HepG2 (cell line): Measurements from ENCODE around the gene DAD1. TPM values are rescaled to one million over a fixed set of nuclear protein-coding genes. Genes with fewer than 3 reads are reported as not detected.

ENCODE experiments used
- AHR ChIP-seq: IDR thresholded peaks from 2 replicates; pipeline ENCODE4 v1.6.1; 2018; ENCODE audit warnings: missing genetic modification reagents, missing compliant biosample characterization
- ARID5B ChIP-seq: IDR thresholded peaks from 2 replicates; pipeline ENCODE4 v1.4.0; 2020; ENCODE audit warnings: mild to moderate bottlenecking, missing genetic modification reagents
- CCAR2 ChIP-seq: fragments of 200-400 bp; formaldehyde crosslinking; optimal IDR thresholded peaks from 2 replicates; pipeline ENCODE3; 2018; ENCODE audit warnings: low read depth, mild to moderate bottlenecking, low read length, moderate library complexity
- DNMT1 ChIP-seq: sonication (generic); formaldehyde crosslinking; IDR thresholded peaks from 2 replicates; pipeline ENCODE4 v1.5.1; 2020; ENCODE audit warnings: mild to moderate bottlenecking, missing genetic modification reagents
- FOSL2 ChIP-seq: sonication (generic); formaldehyde crosslinking; IDR thresholded peaks from 2 replicates; pipeline ENCODE4 v1.4.0; 2020; ENCODE audit warnings: missing genetic modification reagents
- FOXP1 ChIP-seq, 2 experiments: fragments of 450-650 bp in 1 of 2; IDR thresholded peaks; 2 replicates each; pipeline ENCODE4 v1.6.1; 2017 to 2018; ENCODE audit warnings: antibody characterized with exemption in 1 of 2
- MAF1 ChIP-seq: sonication (generic); formaldehyde crosslinking; IDR thresholded peaks from 2 replicates; pipeline ENCODE4 v1.5.0; 2020; ENCODE audit warnings: missing genetic modification reagents, borderline replicate concordance
- MIER2 ChIP-seq: IDR thresholded peaks from 2 replicates; pipeline ENCODE4 v1.6.1; 2016; ENCODE audit warnings: missing biosample characterization, missing genetic modification reagents
- NAIF1 ChIP-seq: sonication (generic); formaldehyde crosslinking; IDR thresholded peaks from 2 replicates; pipeline ENCODE4 v1.5.0; 2020; ENCODE audit warnings: mild to moderate bottlenecking, missing genetic modification reagents, borderline replicate concordance
- PAX8 ChIP-seq: sonication (generic); formaldehyde crosslinking; IDR thresholded peaks from 2 replicates; pipeline ENCODE4 v1.8.0; 2022; ENCODE audit warnings: mild to moderate bottlenecking, missing genetic modification reagents, borderline replicate concordance
- RCOR2 ChIP-seq: IDR thresholded peaks from 2 replicates; pipeline ENCODE4 v1.6.1; 2016; ENCODE audit warnings: missing biosample characterization, missing genetic modification reagents
- SALL2 ChIP-seq: sonication (generic); formaldehyde crosslinking; IDR thresholded peaks from 2 replicates; pipeline ENCODE4 v1.8.1; 2023; ENCODE audit warnings: mild to moderate bottlenecking, missing genetic modification reagents, inconsistent platforms
- SOX6 ChIP-seq, 2 experiments: fragments of 450-650 bp in 1 of 2; sonication (generic) in 1 of 2; formaldehyde crosslinking in 1 of 2; IDR thresholded peaks; 2 replicates each; pipeline versions ENCODE4 v1.4.0 to v1.6.1; 2017 to 2020; ENCODE audit warnings: antibody characterized with exemption in 1 of 2, mild to moderate bottlenecking in 1 of 2, missing genetic modification reagents in 1 of 2
- THAP11 ChIP-seq: IDR thresholded peaks from 2 replicates; pipeline ENCODE4 v1.6.1; 2016; ENCODE audit warnings: missing biosample characterization, missing genetic modification reagents
- YEATS4 ChIP-seq: sonication (generic); formaldehyde crosslinking; IDR thresholded peaks from 2 replicates; pipeline ENCODE4 v1.4.0; 2020; ENCODE audit warnings: missing genetic modification reagents, borderline replicate concordance
- ZBTB39 ChIP-seq: sonication (generic); formaldehyde crosslinking; IDR thresholded peaks from 2 replicates; pipeline ENCODE4 v1.5.0; 2020; ENCODE audit warnings: missing genetic modification reagents
- ZFP36L2 ChIP-seq: sonication (generic); formaldehyde crosslinking; IDR thresholded peaks from 2 replicates; pipeline ENCODE4 v1.4.0; 2020; ENCODE audit warnings: missing genetic modification reagents
- ZFP37 ChIP-seq: sonication (generic); formaldehyde crosslinking; IDR thresholded peaks from 2 replicates; pipeline ENCODE4 v1.4.0; 2020; ENCODE audit warnings: missing genetic modification reagents, borderline replicate concordance
- ZFY ChIP-seq: sonication (generic); formaldehyde crosslinking; IDR thresholded peaks from 2 replicates; pipeline ENCODE4 v1.4.0; 2020; ENCODE audit warnings: missing genetic modification reagents
- ZMYM3 ChIP-seq: sonication (generic); formaldehyde crosslinking; IDR thresholded peaks from 2 replicates; pipeline ENCODE4 v1.5.1; 2020; ENCODE audit warnings: mild to moderate bottlenecking, missing genetic modification reagents
- ZNF33B ChIP-seq: sonication (generic); formaldehyde crosslinking; IDR thresholded peaks from 2 replicates; pipeline ENCODE4 v1.5.1; 2020; ENCODE audit warnings: mild to moderate bottlenecking, missing genetic modification reagents
- ZNF382 ChIP-seq: sonication (generic); formaldehyde crosslinking; IDR thresholded peaks from 2 replicates; pipeline ENCODE4 v1.5.0; 2020; ENCODE audit warnings: missing genetic modification reagents, mild to moderate bottlenecking, borderline replicate concordance
- ZNF572 ChIP-seq: sonication (generic); formaldehyde crosslinking; IDR thresholded peaks from 2 replicates; pipeline ENCODE4 v1.5.1; 2020; ENCODE audit warnings: mild to moderate bottlenecking, missing genetic modification reagents
- ZNF674 ChIP-seq: sonication (generic); formaldehyde crosslinking; IDR thresholded peaks from 2 replicates; pipeline ENCODE4 v1.5.0; 2020; ENCODE audit warnings: low read depth, mild to moderate bottlenecking, missing genetic modification reagents
- ZNF780A ChIP-seq: sonication (generic); formaldehyde crosslinking; IDR thresholded peaks from 2 replicates; pipeline ENCODE4 v1.8.0; 2022; ENCODE audit warnings: mild to moderate bottlenecking, missing genetic modification reagents, moderate library complexity
- ZNF879 ChIP-seq: sonication (generic); formaldehyde crosslinking; IDR thresholded peaks from 2 replicates; pipeline ENCODE4 v1.8.1; 2023; ENCODE audit warnings: missing genetic modification reagents
- polyA plus RNA-seq, 8 experiments: library from polyadenylated mRNA; depleted of rRNA in 3 of 8; stranded (reverse) in 7 of 8; unstranded in 1 of 8; fragments of >200 nt; fragmentation: Illumina TruSeq in 4 of 8; extraction: Trizol in 4 of 8; gene quantifications; 2 replicates each; pipeline versions ENCODE4 v1.2.1 to v1.2.3, GENCODE V29; 2011 to 2016; ENCODE audit warnings: low read depth in 4 of 8, missing spikeins in 1 of 8, mixed read lengths in 1 of 8; ENCODE audit not compliant: insufficient read depth in 1 of 8
- total RNA-seq, 5 experiments: library from RNA; depleted of rRNA; stranded (reverse); fragments of >200 nt; fragmentation: Illumina TruSeq; extraction: Trizol; gene quantifications; 2 replicates each; pipeline ENCODE4 v1.2.3, GENCODE V29; 2016; ENCODE audit warnings: low read depth in 1 of 5

The DAD1 gene
- total and polyA plus RNA-seq, 2 of the 13 experiments (the other 11 are each of a cell fraction or from before 2014, with no cell fraction given), result 558 to 626 TPM

- TF ChIP-seq ZFP37 (0 out of 2 replicates have a peak, but pooled peaks have one; percentile 26), CCAR2 (no peak), ARID5B (CRISPR knock-in tag) (peak; percentile 53), MIER2 (CRISPR knock-in tag) (no peak), THAP11 (CRISPR knock-in tag) (peak; percentile 56; the same call in 1 of the 2 replicates), ZFP36L2 (CRISPR knock-in tag) (no peak), ZNF674 (CRISPR knock-in tag) (no peak), FOXP1 (IDR thresholded peaks at IDR 0.05) (no peak), FOXP1 (CRISPR knock-in tag; IDR thresholded peaks at IDR 0.05) (no peak), ZMYM3 (CRISPR knock-in tag) (no peak), ZNF780A (CRISPR knock-in tag) (no peak), AHR (no peak), ZNF572 (CRISPR knock-in tag) (no peak), ZNF879 (CRISPR knock-in tag) (0 out of 2 replicates have a peak, but pooled peaks have one; percentile 90), FOSL2 (CRISPR knock-in tag) (peak; percentile 42; the same call in 1 of the 2 replicates), ZNF33B (CRISPR knock-in tag) (0 out of 2 replicates have a peak, but pooled peaks have one; percentile 45), SOX6 (IDR thresholded peaks at IDR 0.05) (no peak), SOX6 (CRISPR knock-in tag; IDR thresholded peaks at IDR 0.05) (0 out of 2 replicates have a peak, but pooled peaks have one; percentile 53), MAF1 (CRISPR knock-in tag) (peak; percentile 35; the same call in 1 of the 2 replicates), ZFY (CRISPR knock-in tag) (no peak), SALL2 (CRISPR knock-in tag) (0 out of 2 replicates have a peak, but pooled peaks have one; percentile 69), NAIF1 (CRISPR knock-in tag) (0 out of 2 replicates have a peak, but pooled peaks have one; percentile 27), DNMT1 (CRISPR knock-in tag) (no peak), ZNF382 (CRISPR knock-in tag) (no peak), YEATS4 (CRISPR knock-in tag) (peak; percentile 52; the same call in 1 of the 2 replicates), ZBTB39 (CRISPR knock-in tag) (no peak), RCOR2 (no peak), PAX8 (no peak)
Measured at GRCh38 chr14:22570132-22570949, 18.7 kb downstream of the DAD1 start (continued).
